Subcutaneous adipose tissue (tissue), 4 donors: Measurements from ENCODE around the gene NHS. TPM values are rescaled to one million over a fixed set of nuclear protein-coding genes. Genes with fewer than 3 reads are reported as not detected.

Experiments used
- CTCF ChIP-seq: fragments of 450-650 bp; IDR thresholded peaks from one replicate; pipeline ENCODE4 v1.5.1; 2016; ENCODE audit warnings: low read depth, mild to moderate bottlenecking, control low read depth, antibody characterized with exemption, moderate library complexity
- total RNA-seq, 4 donors: library from RNA; depleted of rRNA; stranded (reverse); fragments of >200 nt; gene quantifications; one replicate each; pipeline ENCODE4 v1.1.0, GENCODE V29; 2016

The NHS gene
- total RNA-seq, 4 donors from 2014 or later, result 5.8 to 17.4 (median 9.5) TPM

GRCh38 chrX:17638731-17639130 lies 263.7 kb downstream of the NHS start:
- TF ChIP-seq CTCF, result no peak

GRCh38 chrX:17642891-17643290 lies 267.9 kb downstream of the NHS start:
- no peak for TF ChIP-seq CTCF

- TF ChIP-seq CTCF, result no peak
These were observed 268.5 kb downstream of the NHS start for GRCh38 chrX:17643528-17643927.

DNA sequence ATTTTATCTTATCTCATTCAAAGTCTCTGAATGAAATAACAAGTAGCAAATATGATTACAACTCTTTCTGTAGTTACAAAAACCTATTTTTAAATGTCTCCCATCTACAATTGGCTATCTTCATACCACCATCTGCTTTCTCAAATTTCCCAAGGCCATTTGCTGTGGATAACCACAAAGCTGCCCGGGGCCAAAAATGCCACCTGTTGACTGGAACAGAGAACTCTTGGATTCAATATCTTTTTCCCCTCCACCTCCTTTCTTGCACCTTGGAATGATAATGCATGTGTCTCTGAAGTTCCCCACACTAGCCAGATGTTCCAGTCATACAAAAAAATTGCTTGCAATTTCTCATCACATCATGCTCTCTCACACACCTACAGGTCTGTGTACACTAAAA lies 269.0 kb downstream of the NHS start:
- no peak for TF ChIP-seq CTCF

DNA sequence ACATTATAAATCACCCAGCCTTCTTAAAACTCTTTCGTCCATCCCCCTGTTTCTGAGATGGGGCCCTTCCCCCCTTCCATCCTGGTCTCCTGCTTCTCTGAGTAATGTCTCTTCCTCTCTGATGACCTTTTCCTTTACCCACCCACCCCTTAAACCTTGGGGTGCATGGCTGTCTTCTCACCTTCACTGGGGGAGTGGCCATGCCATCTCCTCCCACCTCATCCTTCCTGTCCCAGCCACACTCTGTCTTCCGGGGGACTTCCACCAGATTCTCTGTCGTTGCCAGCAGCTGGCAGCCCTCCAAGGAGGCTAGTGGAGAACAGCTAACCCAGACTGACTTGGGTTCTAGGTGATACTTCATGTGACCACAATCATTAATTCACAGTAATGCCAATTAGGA lies 279.1 kb downstream of the NHS start:
- no peak for TF ChIP-seq CTCF

- no peak for TF ChIP-seq CTCF
These were observed 280.4 kb downstream of the NHS start for GRCh38 chrX:17655211-17656034.

- no peak for TF ChIP-seq CTCF
These were observed 281.0 kb downstream of the NHS start for GRCh38 chrX:17656035-17656418.
